Measurements from ENCODE around the gene ZSCAN23.
"Not testable (repeated sequence)": the region's sequence is repeated elsewhere in the genome, so short reads cannot be mapped to it uniquely, and the experiment has no call there.

- TF ChIP-seq HNF4A (conservative IDR thresholded peaks at IDR 0.05); TAF1 (conservative IDR thresholded peaks at IDR 0.05); CTCF (IDR thresholded peaks at IDR 0.05; ENCODE audit: low read depth, low read length, missing input control); YY1 (IDR thresholded peaks at IDR 0.05); MAX (IDR thresholded peaks at IDR 0.05); REST (IDR thresholded peaks at IDR 0.05); ZBTB33 (IDR thresholded peaks at IDR 0.05); SP1 (IDR thresholded peaks at IDR 0.05); JUND (IDR thresholded peaks at IDR 0.05); ATF3 (IDR thresholded peaks at IDR 0.05); FOXA2 (IDR thresholded peaks at IDR 0.05); RAD21 (IDR thresholded peaks at IDR 0.05); RXRA (IDR thresholded peaks at IDR 0.05): not testable (repeated sequence)
Observed at GRCh38 chr6:28444759-28445158, 1.5 kb upstream of the ZSCAN23 start.

Data from liver (tissue), 3 donors.